ENCODE results near the gene S100B. TPM values are rescaled to one million over a fixed set of nuclear protein-coding genes. Genes with fewer than 3 reads are reported as not detected.

The S100B gene
- total and polyA plus RNA-seq, 2 of the 13 experiments (the other 11 are each of a cell fraction or from before 2014, with no cell fraction given): not detected

DNA sequence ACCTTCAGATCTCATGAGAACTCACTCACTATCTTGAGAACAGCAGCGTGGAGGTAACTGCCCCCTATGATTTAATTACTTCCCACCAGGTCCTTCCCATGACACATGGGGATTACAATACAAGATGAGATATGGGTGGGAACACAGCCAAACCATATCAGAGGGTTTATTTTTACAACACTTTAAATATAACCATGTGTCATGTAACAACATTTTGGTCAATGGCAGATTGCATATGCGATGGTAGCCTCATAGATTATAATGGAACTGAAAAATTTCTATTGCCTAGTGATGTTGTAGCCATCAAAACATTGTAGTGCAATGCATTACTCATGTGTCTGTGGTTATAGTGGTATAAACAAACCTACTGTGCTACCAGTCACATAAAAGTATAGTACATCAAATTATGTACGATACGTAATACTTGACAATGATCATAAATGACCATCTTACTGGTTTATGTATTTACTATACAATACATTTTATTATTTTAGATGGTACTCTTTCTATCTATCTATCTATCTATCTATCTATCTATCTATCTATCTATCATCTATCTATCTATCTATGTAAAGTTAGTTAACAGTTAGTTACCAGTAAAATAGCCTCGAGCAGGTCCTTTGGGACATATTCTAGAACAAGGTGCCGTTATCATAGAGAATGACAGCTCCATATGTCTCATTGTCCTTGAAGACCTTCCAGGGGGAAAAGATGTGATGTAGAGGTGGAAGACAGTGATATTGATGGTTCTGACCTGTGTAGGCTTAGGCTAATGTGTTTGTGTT is 12.6 kb upstream of the S100B start:
- in situ Hi-C loops (cut with HindIII; ENCODE audit: extremely low pct_ligation_motif_present, low pct_unique_long_range_greater_than_20kb): no loop called here
- H3K4me3 ChIP-seq (replicated peaks in 1 of 3; ENCODE audit: insufficient read depth in 1 of 3, low read depth in 2 of 3, low read length in 3 of 3): no peak overlapping the region
- DNase-seq (ENCODE audit: low spot score) (no peak), FAIRE-seq (no peak), ATAC-seq (no peak)
- CTCF ChIA-PET (ENCODE audit: low intra/inter-chr PET ratio, low total read pairs): no interaction called here
- intact Hi-C loops (cut with micrococcal nuclease; ENCODE audit: unreplicated experiment): no loop called here
- POLR2A ChIA-PET: interaction anchor here (0.9 kb wide), 1 partner anchor 18 kb away, joined by 3 read pairs; the partner anchor contains the start of gene PRMT2
- no peak overlapping the region for H3K9ac ChIP-seq (ENCODE audit: insufficient read depth, low read depth, low read length)
- 46% methylated on average over 6 of the region's 6 CpGs for WGBS (ENCODE audit: low lambda C conversion rate)
- TF ChIP-seq MLLT10 (CRISPR knock-in tag; IDR thresholded peaks at IDR 0.05) (no peak), RORA (CRISPR knock-in tag; IDR thresholded peaks at IDR 0.05) (no peak), ARID2 (CRISPR knock-in tag; IDR thresholded peaks at IDR 0.05; ENCODE audit: borderline replicate concordance) (no peak), ZNF839 (CRISPR knock-in tag; IDR thresholded peaks at IDR 0.05; ENCODE audit: borderline replicate concordance) (no peak), ZNF121 (CRISPR knock-in tag; IDR thresholded peaks at IDR 0.05) (no peak)
- BruUV-seq (replicated peaks): no TSS peak
- H4K20me1 ChIP-seq (ENCODE audit: insufficient read depth, low read length): no peaks in the 10 kb centered on the region
- no peak overlapping the region for H3K27ac ChIP-seq (ENCODE audit: extremely low read length, insufficient read depth, low read length)
- no peaks in the 10 kb centered on the region for H3K36me3 ChIP-seq (replicated peaks in 1 of 2; ENCODE audit: control insufficient read depth in 1 of 2, insufficient read depth in 2 of 2, low read length in 2 of 2)
- H3K9me3 ChIP-seq (ENCODE audit: low read length): no peaks in the 10 kb centered on the region
- H3K4me1 ChIP-seq (ENCODE audit: insufficient read depth, low read length): peaks cover 34% of the 10 kb centered on the region
- no peak overlapping the region for H3K4me2 ChIP-seq (ENCODE audit: low read depth, low read length)
- H3K27me3 ChIP-seq (ENCODE audit: control insufficient read depth in 1 of 2, insufficient read depth in 2 of 2, low read length in 2 of 2): no peaks in the 10 kb centered on the region
- H2AFZ ChIP-seq (ENCODE audit: low read length): no peak overlapping the region
- H3K79me2 ChIP-seq (ENCODE audit: insufficient read depth, low read length): no peaks in the 10 kb centered on the region

DNA sequence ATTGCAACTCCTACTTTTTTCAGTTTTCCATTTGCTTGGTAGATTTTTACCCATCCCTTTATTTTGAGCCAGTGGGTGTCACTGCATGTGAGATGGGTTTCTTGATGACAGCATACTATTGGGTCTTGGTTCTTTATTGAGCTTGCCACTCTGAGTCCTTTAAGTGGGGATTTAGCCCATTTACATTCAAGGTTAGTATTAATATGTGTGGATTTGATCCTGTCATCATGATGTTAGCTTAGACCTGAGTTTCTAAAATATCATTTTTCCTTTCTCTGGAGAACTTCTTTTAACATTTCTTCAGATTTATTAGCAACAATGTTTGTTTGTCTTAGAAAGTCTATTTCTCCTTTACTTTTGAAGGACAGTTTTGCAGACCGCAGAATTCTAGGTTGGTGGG is 11.8 kb upstream of the S100B start:
- Histone ChIP-seq H4K20me1 (ENCODE audit: insufficient read depth, low read length) (no peaks in the 10 kb centered on the region), H3K9me3 (ENCODE audit: low read length) (no peaks in the 10 kb centered on the region), H3K36me3 (replicated peaks in 1 of 2; ENCODE audit: control insufficient read depth in 1 of 2, insufficient read depth in 2 of 2, low read length in 2 of 2) (no peaks in the 10 kb centered on the region), H3K4me1 (ENCODE audit: insufficient read depth, low read length) (peaks cover 26% of the 10 kb centered on the region), H3K79me2 (ENCODE audit: insufficient read depth, low read length) (no peaks in the 10 kb centered on the region), H3K4me2 (ENCODE audit: low read depth, low read length) (no peak overlapping the region), H3K4me3 (replicated peaks in 1 of 3; ENCODE audit: insufficient read depth in 1 of 3, low read depth in 2 of 3, low read length in 3 of 3) (no peak overlapping the region), H3K27ac (ENCODE audit: extremely low read length, insufficient read depth, low read length) (no peak overlapping the region), H3K27me3 (ENCODE audit: control insufficient read depth in 1 of 2, insufficient read depth in 2 of 2, low read length in 2 of 2) (no peaks in the 10 kb centered on the region), H3K9ac (ENCODE audit: insufficient read depth, low read depth, low read length) (no peak overlapping the region), H2AFZ (ENCODE audit: low read length) (no peak overlapping the region)
- ATAC-seq (no peak), DNase-seq (ENCODE audit: low spot score) (no peak), FAIRE-seq (no peak)
- intact Hi-C loops (cut with micrococcal nuclease; ENCODE audit: unreplicated experiment): no loop called here
- POLR2A ChIA-PET: no interaction called here
- no TSS peak for BruUV-seq (replicated peaks)
- 66% methylated on average over 1 of the region's 1 CpG for WGBS (ENCODE audit: low lambda C conversion rate)
- CTCF ChIA-PET (ENCODE audit: low intra/inter-chr PET ratio, low total read pairs): no interaction called here
- in situ Hi-C loops (cut with HindIII; ENCODE audit: extremely low pct_ligation_motif_present, low pct_unique_long_range_greater_than_20kb): no loop called here
- TF ChIP-seq, protein P1, sequence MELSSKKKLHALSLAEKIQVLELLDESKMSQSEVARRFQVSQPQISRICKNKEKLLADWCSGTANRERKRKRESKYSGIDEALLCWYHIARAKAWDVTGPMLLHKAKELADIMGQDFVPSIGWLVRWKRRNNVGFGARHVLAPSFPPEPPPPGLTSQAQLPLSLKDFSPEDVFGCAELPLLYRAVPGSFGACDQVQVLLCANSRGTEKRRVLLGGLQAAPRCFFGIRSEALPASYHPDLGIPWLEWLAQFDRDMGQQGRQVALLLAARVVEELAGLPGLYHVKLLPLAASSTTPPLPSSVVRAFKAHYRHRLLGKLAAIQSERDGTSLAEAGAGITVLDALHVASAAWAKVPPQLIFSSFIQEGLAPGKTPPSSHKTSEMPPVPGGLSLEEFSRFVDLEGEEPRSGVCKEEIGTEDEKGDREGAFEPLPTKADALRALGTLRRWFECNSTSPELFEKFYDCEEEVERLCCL (CRISPR knock-in tag; IDR thresholded peaks at IDR 0.05; ENCODE audit: borderline replicate concordance): no peak
- TF ChIP-seq GABPA (IDR thresholded peaks at IDR 0.05; ENCODE audit: low read depth, low read length) (no peak), GABPA (CRISPR knock-in tag; IDR thresholded peaks at IDR 0.05; ENCODE audit: low read depth) (no peak), YEATS4 (CRISPR knock-in tag; IDR thresholded peaks at IDR 0.05; ENCODE audit: borderline replicate concordance) (no peak), KLF16 (CRISPR knock-in tag; IDR thresholded peaks at IDR 0.05) (no peak)
- TF ChIP-seq, protein P2, sequence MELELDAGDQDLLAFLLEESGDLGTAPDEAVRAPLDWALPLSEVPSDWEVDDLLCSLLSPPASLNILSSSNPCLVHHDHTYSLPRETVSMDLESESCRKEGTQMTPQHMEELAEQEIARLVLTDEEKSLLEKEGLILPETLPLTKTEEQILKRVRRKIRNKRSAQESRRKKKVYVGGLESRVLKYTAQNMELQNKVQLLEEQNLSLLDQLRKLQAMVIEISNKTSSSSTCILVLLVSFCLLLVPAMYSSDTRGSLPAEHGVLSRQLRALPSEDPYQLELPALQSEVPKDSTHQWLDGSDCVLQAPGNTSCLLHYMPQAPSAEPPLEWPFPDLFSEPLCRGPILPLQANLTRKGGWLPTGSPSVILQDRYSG (CRISPR knock-in tag; IDR thresholded peaks at IDR 0.05): no peak
- TF ChIP-seq, protein P3, sequence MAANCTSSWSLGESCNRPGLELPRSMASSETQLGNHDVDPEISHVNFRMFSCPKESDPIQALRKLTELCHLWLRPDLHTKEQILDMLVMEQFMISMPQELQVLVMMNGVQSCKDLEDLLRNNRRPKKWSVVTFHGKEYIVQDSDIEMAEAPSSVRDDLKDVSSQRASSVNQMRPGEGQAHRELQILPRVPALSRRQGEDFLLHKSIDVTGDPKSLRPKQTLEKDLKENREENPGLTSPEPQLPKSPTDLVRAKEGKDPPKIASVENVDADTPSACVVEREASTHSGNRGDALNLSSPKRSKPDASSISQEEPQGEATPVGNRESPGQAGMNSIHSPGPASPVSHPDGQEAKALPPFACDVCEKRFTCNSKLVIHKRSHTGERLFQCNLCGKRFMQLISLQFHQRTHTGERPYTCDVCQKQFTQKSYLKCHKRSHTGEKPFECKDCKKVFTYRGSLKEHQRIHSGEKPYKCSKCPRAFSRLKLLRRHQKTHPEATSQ (CRISPR knock-in tag; IDR thresholded peaks at IDR 0.05; ENCODE audit: borderline replicate concordance): no peak
- TF ChIP-seq, protein P4, sequence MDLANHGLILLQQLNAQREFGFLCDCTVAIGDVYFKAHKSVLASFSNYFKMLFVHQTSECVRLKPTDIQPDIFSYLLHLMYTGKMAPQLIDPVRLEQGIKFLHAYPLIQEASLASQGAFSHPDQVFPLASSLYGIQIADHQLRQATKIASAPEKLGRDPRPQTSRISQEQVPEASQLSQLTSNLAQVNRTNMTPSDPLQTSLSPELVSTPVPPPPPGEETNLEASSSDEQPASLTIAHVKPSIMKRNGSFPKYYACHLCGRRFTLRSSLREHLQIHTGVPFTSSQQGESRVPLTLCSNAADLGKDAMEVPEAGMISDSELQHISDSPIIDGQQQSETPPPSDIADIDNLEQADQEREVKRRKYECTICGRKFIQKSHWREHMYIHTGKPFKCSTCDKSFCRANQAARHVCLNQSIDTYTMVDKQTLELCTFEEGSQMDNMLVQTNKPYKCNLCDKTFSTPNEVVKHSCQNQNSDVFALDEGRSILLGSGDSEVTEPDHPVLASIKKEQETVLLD (CRISPR knock-in tag; IDR thresholded peaks at IDR 0.05; ENCODE audit: low read depth): no peak

Measured in HepG2 (cell line).